H1 (cell line): ENCODE data around the gene SPARC. TPM values are rescaled to one million over a fixed set of nuclear protein-coding genes. Genes with fewer than 3 reads are reported as not detected.
A peak's percentile ranks its signal among the peaks of the same experiment; 100 is the strongest.

ENCODE experiments used
- CTCF ChIA-PET: fragments of 300-600 bp; sonication (Branson Sonifier 250); formaldehyde crosslinking; loops from one replicate; lab custom pipeline; 2021; ENCODE audit not compliant: partially characterized antibody; lab: Charles Lee
- POLR2A ChIA-PET: fragments of 300-600 bp; sonication (Branson Sonifier 250); formaldehyde crosslinking; loops from one replicate; lab custom pipeline; 2021; ENCODE audit warnings: inconsistent platforms; ENCODE audit not compliant: partially characterized antibody; lab: Charles Lee
- DNase-seq, 2 experiments: peaks; one replicate each; pipeline versions ENCODE4 v3.0.0 to v3.0.0-alpha.2; 2010 to 2022; ENCODE audit warnings: low spot score in 2 of 2, low read depth in 1 of 2, mixed read lengths in 1 of 2
- FAIRE-seq: peaks from 2 replicates; lab custom pipeline; 2011; peaks lifted over from hg19 to GRCh38; lab: Jason Lieb, UNC
- H2AFZ ChIP-seq: 2 replicates; pipeline ENCODE4 v1.8.1; 2012; ENCODE audit warnings: low read length, inconsistent platforms
- H2AK5ac ChIP-seq: 2 replicates; pipeline ENCODE4 v1.6.1; 2013; ENCODE audit warnings: low read depth, low read length
- H2BK120ac ChIP-seq: replicated peaks from 2 replicates; pipeline ENCODE3; 2013; ENCODE audit warnings: low read depth, low read length, inconsistent platforms
- H2BK12ac ChIP-seq: 2 replicates; pipeline ENCODE4 v1.6.1; 2013; ENCODE audit warnings: low read depth, low read length
- H2BK15ac ChIP-seq: 2 replicates; pipeline ENCODE4 v1.6.1; 2013; ENCODE audit warnings: low read length
- H2BK20ac ChIP-seq: 2 replicates; pipeline ENCODE4 v1.6.1; 2013; ENCODE audit warnings: low read length
- H2BK5ac ChIP-seq: 2 replicates; pipeline ENCODE4 v1.6.1; 2013; ENCODE audit warnings: low read depth, low read length
- H3K14ac ChIP-seq: 2 replicates; pipeline ENCODE4 v1.6.1; 2013; ENCODE audit warnings: inconsistent platforms; ENCODE audit not compliant: insufficient read length
- H3K18ac ChIP-seq: 2 replicates; pipeline ENCODE4 v1.6.1; 2013; ENCODE audit warnings: low read length; ENCODE audit errors: extremely low read depth
- H3K23ac ChIP-seq: 2 replicates; pipeline ENCODE4 v1.6.1; 2013; ENCODE audit warnings: inconsistent platforms; ENCODE audit not compliant: insufficient read length
- H3K23me2 ChIP-seq: 2 replicates; pipeline ENCODE4 v1.6.1; 2013; ENCODE audit warnings: low read depth, low read length
- H3K27ac ChIP-seq: 2 replicates; pipeline ENCODE4 v1.6.1; 2011; ENCODE audit warnings: low read depth, low read length, inconsistent platforms
- H3K27me3 ChIP-seq, 4 experiments: replicated peaks in 1 of 4; 1 replicate in 1 of 4; 2 replicates in 3 of 4; pipeline versions ENCODE4 v1.6.1 to v1.8.1; 2011 to 2013; ENCODE audit warnings: low read length in 3 of 4, mild to moderate bottlenecking in 3 of 4, inconsistent platforms in 2 of 4, mixed read lengths in 2 of 4, moderate library complexity in 1 of 4; ENCODE audit not compliant: control insufficient read depth in 3 of 4, insufficient read depth in 3 of 4; ENCODE audit errors: extremely low read depth in 1 of 4
- H3K36me3 ChIP-seq, 4 experiments: 2 replicates each; pipeline versions ENCODE4 v1.6.1 to v1.8.1; 2011 to 2013; ENCODE audit warnings: mild to moderate bottlenecking in 4 of 4, low read length in 3 of 4, moderate library complexity in 2 of 4, control low read depth in 1 of 4, inconsistent platforms in 1 of 4; ENCODE audit not compliant: insufficient read depth in 4 of 4, control insufficient read depth in 2 of 4
- H3K4ac ChIP-seq: replicated peaks from 2 replicates; pipeline ENCODE3; 2013; ENCODE audit warnings: low read length, low read depth, mixed read lengths, inconsistent platforms; ENCODE audit not compliant: insufficient read length
- H3K4me1 ChIP-seq, 4 experiments: replicated peaks in 1 of 4; 1 replicate in 1 of 4; 2 replicates in 3 of 4; pipeline versions ENCODE4 v1.6.1 to v1.8.1; 2011 to 2013; ENCODE audit warnings: low read length in 3 of 4, inconsistent platforms in 2 of 4, mixed read lengths in 1 of 4; ENCODE audit not compliant: insufficient read depth in 4 of 4, control insufficient read depth in 3 of 4
- H3K4me2 ChIP-seq, 2 experiments: 2 replicates each; pipeline versions ENCODE4 v1.6.1 to v1.8.1; 2011 to 2013; ENCODE audit warnings: low read depth in 2 of 2, low read length in 2 of 2, control low read depth in 1 of 2, inconsistent platforms in 1 of 2, mild to moderate bottlenecking in 1 of 2; ENCODE audit not compliant: insufficient read depth in 1 of 2
- H3K4me3 ChIP-seq, 4 experiments: fragments of 200-600, 300-600 bp in 1 of 4; sonication (generic), shearing (Covaris generic), sonication (Bioruptor Twin) in 1 of 4; 2 replicates each; pipeline versions ENCODE4 v1.5.1 to v1.8.1; 2011 to 2016; ENCODE audit warnings: low read length in 4 of 4, low read depth in 3 of 4, control low read depth in 2 of 4, inconsistent platforms in 2 of 4, mild to moderate bottlenecking in 2 of 4, mixed read lengths in 1 of 4, moderate library complexity in 1 of 4; ENCODE audit not compliant: insufficient read depth in 2 of 4; ENCODE audit errors: extremely low read depth in 1 of 4
- H3K56ac ChIP-seq: replicated peaks from 2 replicates; pipeline ENCODE3; 2013; ENCODE audit warnings: low read depth, mild to moderate bottlenecking, mixed read lengths, low read length, inconsistent platforms; ENCODE audit not compliant: insufficient read length
- H3K79me1 ChIP-seq: 2 replicates; pipeline ENCODE4 v1.6.1; 2013; ENCODE audit warnings: low read depth, low read length, control low read depth
- H3K79me2 ChIP-seq, 2 experiments: 2 replicates each; pipeline versions ENCODE4 v1.6.1 to v1.8.1; 2012 to 2013; ENCODE audit warnings: low read length in 2 of 2, mild to moderate bottlenecking in 2 of 2, inconsistent platforms in 1 of 2; ENCODE audit not compliant: insufficient read depth in 2 of 2, control insufficient read depth in 1 of 2
- H3K9ac ChIP-seq, 4 experiments: replicated peaks in 1 of 4; 1 replicate in 1 of 4; 2 replicates in 3 of 4; pipeline versions ENCODE4 v1.6.1 to v1.8.1; 2011 to 2013; ENCODE audit warnings: low read depth in 3 of 4, low read length in 3 of 4, control low read depth in 2 of 4, mild to moderate bottlenecking in 2 of 4, moderate library complexity in 2 of 4, inconsistent platforms in 1 of 4; ENCODE audit errors: extremely low read depth in 1 of 4
- H3K9me3 ChIP-seq, 2 experiments: 2 replicates each; pipeline versions ENCODE4 v1.6.1 to v1.8.1; 2012 to 2013; ENCODE audit warnings: mild to moderate bottlenecking in 2 of 2, moderate library complexity in 2 of 2, control low read depth in 1 of 2, inconsistent platforms in 1 of 2, low read depth in 1 of 2, low read length in 1 of 2, mixed read lengths in 1 of 2; ENCODE audit not compliant: insufficient read depth in 2 of 2
- H4K20me1 ChIP-seq, 2 experiments: replicated peaks in 1 of 2; 2 replicates each; pipeline versions ENCODE3 to v1.8.1; 2011 to 2013; ENCODE audit warnings: inconsistent platforms in 2 of 2, low read length in 2 of 2, mild to moderate bottlenecking in 1 of 2; ENCODE audit not compliant: insufficient read depth in 2 of 2, control insufficient read depth in 1 of 2
- H4K5ac ChIP-seq: 2 replicates; pipeline ENCODE4 v1.6.1; 2013; ENCODE audit warnings: low read length, low read depth, mixed read lengths, inconsistent platforms; ENCODE audit not compliant: insufficient read length
- H4K8ac ChIP-seq: 2 replicates; pipeline ENCODE4 v1.8.0; 2013; ENCODE audit warnings: mild to moderate bottlenecking, moderate library complexity, low read length, inconsistent platforms; ENCODE audit not compliant: insufficient read depth; ENCODE audit errors: extremely low read depth
- H4K91ac ChIP-seq: replicated peaks from 2 replicates; pipeline ENCODE3; 2013; ENCODE audit warnings: low read length, mixed read lengths, inconsistent platforms; ENCODE audit not compliant: insufficient read length
- BCL11A ChIP-seq, 2 experiments: IDR thresholded peaks; one replicate each; pipeline ENCODE4 v1.6.1; 2011; ENCODE audit warnings: low read depth in 2 of 2, low read length in 2 of 2, mild to moderate bottlenecking in 2 of 2
- CBX8 ChIP-seq: fragments of 300-800, 300-1000 bp; sonication (generic); IDR thresholded peaks from 2 replicates; pipeline ENCODE4 v1.7.1; 2016; ENCODE audit warnings: low read depth, low read length, borderline replicate concordance
- CHD1 ChIP-seq: IDR thresholded peaks from 2 replicates; pipeline ENCODE4 v1.6.1; 2012; ENCODE audit warnings: low read depth, low read length, improper control_type of control experiment
- CREB1 ChIP-seq: IDR thresholded peaks from 2 replicates; pipeline ENCODE4 v1.6.1; 2012; ENCODE audit warnings: inconsistent platforms
- EGR1 ChIP-seq: IDR thresholded peaks from 2 replicates; pipeline ENCODE4 v1.6.1; 2011; ENCODE audit warnings: low read depth, low read length, borderline replicate concordance
- GABPA ChIP-seq: IDR thresholded peaks from 2 replicates; pipeline ENCODE4 v1.6.1; 2011; ENCODE audit warnings: mild to moderate bottlenecking, low read length, moderate library complexity, borderline replicate concordance; ENCODE audit not compliant: insufficient read depth
- NRF1 ChIP-seq: IDR thresholded peaks from 2 replicates; pipeline ENCODE4 v1.6.1; 2011; ENCODE audit warnings: mild to moderate bottlenecking, low read depth, low read length, improper control_type of control experiment
- POLR2A ChIP-seq, 2 experiments: IDR thresholded peaks; 1 replicate in 1 of 2; 2 replicates in 1 of 2; pipeline ENCODE4 v1.6.1; 2011; ENCODE audit warnings: low read depth in 2 of 2, low read length in 2 of 2, mild to moderate bottlenecking in 2 of 2; ENCODE audit errors: control extremely low read depth in 1 of 2
- TAF1 ChIP-seq: IDR thresholded peaks from 2 replicates; pipeline ENCODE4 v1.6.1; 2011; ENCODE audit warnings: mild to moderate bottlenecking, low read depth, low read length
- USF2 ChIP-seq: IDR thresholded peaks from 2 replicates; pipeline ENCODE4 v1.6.1; 2011; ENCODE audit warnings: low read length, improper control_type of control experiment
- WGBS, 2 experiments: shearing (Covaris generic) in 1 of 2; methylation state at CpG; one replicate each; pipeline versions ENCODE4 v1.1.6 to v1.1.7; 2013 to 2015; ENCODE audit warnings: low lambda C conversion rate in 2 of 2, mixed read lengths in 2 of 2, inconsistent platforms in 1 of 2, low coverage in 1 of 2, missing lambda C conversion rate in 1 of 2; ENCODE audit not compliant: insufficient replicate concordance in 2 of 2, insufficient coverage in 1 of 2, insufficient read length in 1 of 2; ENCODE audit errors: extremely low coverage in 1 of 2, missing lambda C conversion rate in 1 of 2; 5-methylcytosine and 5-hydroxymethylcytosine counted together
- polyA plus RNA-seq, 7 experiments: library from polyadenylated mRNA; depleted of rRNA in 3 of 7; stranded (reverse) in 5 of 7; unstranded in 2 of 7; fragments of >200 nt in 5 of 7; fragments of 200-250 nt in 2 of 7; gene quantifications; 1 replicate in 5 of 7; 2 replicates in 1 of 7; 4 replicates in 1 of 7; pipeline versions ENCODE4 v1.2.1 to v1.2.3, GENCODE V29; 2011 to 2013; ENCODE audit warnings: missing spikeins in 2 of 7, mixed read lengths in 2 of 7
- total RNA-seq: library from RNA; stranded (reverse); fragmentation: NEBNext Ultra II Directional; extraction: Animal tissue kit (Norgen Biotek cat#: 25700); gene quantifications from 2 replicates; pipeline ENCODE4 v1.2.1, GENCODE V29; 2021

Gene SPARC
- total and polyA plus RNA-seq, 2 of the 8 experiments (the other 6 are each of a cell fraction or from before 2014, with no cell fraction given) = 375 to 438 TPM

- Histone ChIP-seq H2AK5ac (no peak overlapping the region), H3K4me3 (no peak overlapping the region), H2BK5ac (peak overlapping the region; percentile 23; the same call in 1 of the 2 replicates), H3K4me1 (peaks cover 0 to 5% (median 0%) of the 10 kb centered on the region in 4 experiments; a peak in 1 of 7 replicates), H3K4ac (no peak overlapping the region), H3K27ac (no peak overlapping the region), H3K56ac (no peak overlapping the region), H3K23ac (no peak overlapping the region), H3K18ac (no peak overlapping the region), H4K20me1 (peaks cover 0 to 2% of the 10 kb centered on the region in 2 experiments), H4K5ac (no peak overlapping the region), H3K9me3 (no peaks in the 10 kb centered on the region), H3K27me3 (no peaks in the 10 kb centered on the region), H2BK12ac (no peak overlapping the region), H3K36me3 (peaks cover 10 to 52% (median 39%) of the 10 kb centered on the region in 4 experiments), H3K14ac (no peak overlapping the region), H4K8ac (no peak overlapping the region), H3K79me2 (no peaks in the 10 kb centered on the region), H3K4me2 (no peak overlapping the region), H2BK120ac (no peak overlapping the region), H3K9ac (no peak overlapping the region), H2BK15ac (no peak overlapping the region), H4K91ac (no peak overlapping the region), H3K23me2 (no peaks in the 10 kb centered on the region), H2BK20ac (no peak overlapping the region), H3K79me1 (no peaks in the 10 kb centered on the region), H2AFZ (no peak overlapping the region)
- ChIA-PET POLR2A (interaction anchor here (1.0 to 1.8 kb wide), 3 partner anchors 8 to 15 kb away, joined by 3 to 4 read pairs (median 3); no protein-coding TSS in a partner anchor), CTCF (interaction anchor here (0.7 to 43.0 kb wide), 8 partner anchors 10 to 85 kb away, joined by 3 to 991 read pairs (median 12); partner anchors contain the start of gene ATOX1)
- WGBS, 2 experiments = 93% methylated on average over 17 of the region's 17 CpGs; no CpG with 5 or more reads in 1 of the 2 experiments
- FAIRE-seq = no peak
- no peak for TF ChIP-seq USF2
- no peak for TF ChIP-seq CBX8
- TF ChIP-seq NRF1 = no peak
- TF ChIP-seq EGR1 = no peak
- no peak for TF ChIP-seq CREB1
- TF ChIP-seq CHD1 = no peak
- TF ChIP-seq TAF1 = no peak
- TF ChIP-seq POLR2A (IDR thresholded peaks at IDR 0.05; ENCODE audit: control extremely low read depth in 1 of 2, low read depth in 2 of 2, low read length in 2 of 2) = no peak
- TF ChIP-seq GABPA = no peak
- TF ChIP-seq BCL11A (IDR thresholded peaks at IDR 0.05; ENCODE audit: low read depth in 2 of 2, low read length in 2 of 2) = no peak
- no peak for DNase-seq
Observed at GRCh38 chr5:151663617-151664293, 23.0 kb downstream of the SPARC start.
